Measurements from ENCODE around the gene ARVCF. TPM values are rescaled to one million over a fixed set of nuclear protein-coding genes. Genes with fewer than 3 reads are reported as not detected.

Gene ARVCF
- total and polyA plus RNA-seq, 2 donors (not counting 1 experiment from before 2014, with no cell fraction given) = 2.2 to 6.7 TPM

DNA sequence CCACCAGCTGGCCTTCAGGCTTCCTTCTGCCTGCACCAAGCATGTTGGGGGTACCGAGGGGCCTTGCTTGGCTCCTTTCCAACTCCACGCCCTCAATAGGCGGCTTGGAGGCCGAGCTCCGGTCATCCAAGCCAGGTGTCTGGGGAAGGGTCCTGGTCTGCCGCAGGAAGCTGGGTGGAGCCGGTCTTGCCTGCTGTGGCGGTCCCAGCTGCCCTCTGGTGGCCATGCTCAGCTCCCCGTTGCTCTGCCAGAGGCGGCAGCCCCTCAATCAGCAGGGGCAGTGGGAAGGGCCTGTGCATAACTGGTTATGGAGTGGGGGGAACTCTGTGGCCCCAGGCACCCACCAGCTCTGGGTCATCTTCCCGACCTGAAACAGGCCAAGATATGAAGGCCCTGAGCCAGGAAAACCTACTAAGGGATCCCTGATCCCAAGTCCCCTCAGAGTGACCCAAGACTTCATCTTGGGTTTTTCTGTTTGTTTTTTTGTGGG lies 3.2 kb downstream of the ARVCF start:
- no peak overlapping the region for H3K4me3 ChIP-seq (ENCODE audit: control extremely low read depth in 1 of 5, extremely low read depth in 1 of 5, insufficient read depth in 1 of 5, low read depth in 2 of 5, low read length in 4 of 5)
- H3K4me2 ChIP-seq (replicated peaks; ENCODE audit: low read depth, low read length, poor library complexity, severe bottlenecking) = no peak overlapping the region
- no peak for ATAC-seq (ENCODE audit: low read depth)
- WGBS (ENCODE audit: insufficient coverage) = 15% methylated on average over 11 of the region's 11 CpGs
- H3K4me1 ChIP-seq (ENCODE audit: control insufficient read depth in 2 of 2, insufficient read depth in 2 of 2, low read length in 2 of 2) = peaks cover 7 to 9% of the 10 kb centered on the region in 2 donors
- H3K36me3 ChIP-seq (replicated peaks in 1 of 2; ENCODE audit: control extremely low read depth in 1 of 2, control insufficient read depth in 1 of 2, extremely low read depth in 1 of 2, insufficient read depth in 2 of 2, low read length in 1 of 2) = no peaks in the 10 kb centered on the region
- no peak overlapping the region for H3K27ac ChIP-seq (ENCODE audit: low read length in 2 of 2)
- Mint-ChIP-seq H3K9me3 (ENCODE audit: insufficient read depth) (no peaks in the 10 kb centered on the region), H3K27ac (no peak overlapping the region), H3K4me3 (no peak overlapping the region), H3K4me1 (peaks cover 13% of the 10 kb centered on the region), H3K27me3 (no peaks in the 10 kb centered on the region)
- H3K9ac ChIP-seq (ENCODE audit: low read length) = no peak overlapping the region
- no peaks in the 10 kb centered on the region for H4K20me1 ChIP-seq (ENCODE audit: control insufficient read depth, insufficient read depth, low read length, poor library complexity, severe bottlenecking)
- peaks cover 8% of the 10 kb centered on the region for H3K79me2 ChIP-seq (ENCODE audit: control insufficient read depth, insufficient read depth, low read length)
- ChIA-PET POLR2A (no interaction called here), CTCF (interaction anchor here (0.6 to 4.8 kb wide), 15 partner anchors 8 to 283 kb away, joined by 3 to 65 read pairs (median 4); no protein-coding TSS in a partner anchor)
- TF ChIP-seq, protein P1, sequence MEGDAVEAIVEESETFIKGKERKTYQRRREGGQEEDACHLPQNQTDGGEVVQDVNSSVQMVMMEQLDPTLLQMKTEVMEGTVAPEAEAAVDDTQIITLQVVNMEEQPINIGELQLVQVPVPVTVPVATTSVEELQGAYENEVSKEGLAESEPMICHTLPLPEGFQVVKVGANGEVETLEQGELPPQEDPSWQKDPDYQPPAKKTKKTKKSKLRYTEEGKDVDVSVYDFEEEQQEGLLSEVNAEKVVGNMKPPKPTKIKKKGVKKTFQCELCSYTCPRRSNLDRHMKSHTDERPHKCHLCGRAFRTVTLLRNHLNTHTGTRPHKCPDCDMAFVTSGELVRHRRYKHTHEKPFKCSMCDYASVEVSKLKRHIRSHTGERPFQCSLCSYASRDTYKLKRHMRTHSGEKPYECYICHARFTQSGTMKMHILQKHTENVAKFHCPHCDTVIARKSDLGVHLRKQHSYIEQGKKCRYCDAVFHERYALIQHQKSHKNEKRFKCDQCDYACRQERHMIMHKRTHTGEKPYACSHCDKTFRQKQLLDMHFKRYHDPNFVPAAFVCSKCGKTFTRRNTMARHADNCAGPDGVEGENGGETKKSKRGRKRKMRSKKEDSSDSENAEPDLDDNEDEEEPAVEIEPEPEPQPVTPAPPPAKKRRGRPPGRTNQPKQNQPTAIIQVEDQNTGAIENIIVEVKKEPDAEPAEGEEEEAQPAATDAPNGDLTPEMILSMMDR (IDR thresholded peaks at IDR 0.05) = peak; percentile 33
- TF ChIP-seq EZH2 (IDR thresholded peaks at IDR 0.05; ENCODE audit: borderline replicate concordance, insufficient read depth, low read depth, low read length, poor library complexity, severe bottlenecking) = no peak
- intact Hi-C loops (cut with micrococcal nuclease) = no loop called here
- DNase-seq = peak; percentile 58
- peaks cover 0 to 22% (median 3%) of the 10 kb centered on the region in 4 experiments for H3K27me3 ChIP-seq (replicated peaks in 1 of 4; ENCODE audit: control extremely low read depth in 1 of 4, control insufficient read depth in 3 of 4, insufficient read depth in 4 of 4, low read length in 3 of 4)
- no peaks in the 10 kb centered on the region for H3K9me3 ChIP-seq (ENCODE audit: control extremely low read depth in 1 of 3, control insufficient read depth in 2 of 3, insufficient read depth in 1 of 3, low read length in 2 of 3)
- H2AFZ ChIP-seq (ENCODE audit: insufficient read depth, low read depth, low read length, poor library complexity, severe bottlenecking) = no peak overlapping the region

GRCh38 chr22:20012741-20013331 lies 3.8 kb downstream of the ARVCF start:
- Mint-ChIP-seq H3K27me3 (no peaks in the 10 kb centered on the region), H3K9me3 (ENCODE audit: insufficient read depth) (no peaks in the 10 kb centered on the region), H3K27ac (no peak overlapping the region), H3K4me1 (peaks cover 13% of the 10 kb centered on the region), H3K4me3 (no peak overlapping the region)
- Histone ChIP-seq H3K27ac (ENCODE audit: low read length in 2 of 2) (no peak overlapping the region), H3K9me3 (ENCODE audit: control extremely low read depth in 1 of 3, control insufficient read depth in 2 of 3, insufficient read depth in 1 of 3, low read length in 2 of 3) (no peaks in the 10 kb centered on the region), H3K36me3 (replicated peaks in 1 of 2; ENCODE audit: control extremely low read depth in 1 of 2, control insufficient read depth in 1 of 2, extremely low read depth in 1 of 2, insufficient read depth in 2 of 2, low read length in 1 of 2) (no peaks in the 10 kb centered on the region), H3K4me1 (ENCODE audit: control insufficient read depth in 2 of 2, insufficient read depth in 2 of 2, low read length in 2 of 2) (peaks cover 7 to 9% of the 10 kb centered on the region in 2 donors), H3K4me2 (replicated peaks; ENCODE audit: low read depth, low read length, poor library complexity, severe bottlenecking) (no peak overlapping the region), H2AFZ (ENCODE audit: insufficient read depth, low read depth, low read length, poor library complexity, severe bottlenecking) (no peak overlapping the region), H3K27me3 (replicated peaks in 1 of 4; ENCODE audit: control extremely low read depth in 1 of 4, control insufficient read depth in 3 of 4, insufficient read depth in 4 of 4, low read length in 3 of 4) (peaks cover 0 to 16% (median under 1%) of the 10 kb centered on the region in 4 experiments), H4K20me1 (ENCODE audit: control insufficient read depth, insufficient read depth, low read length, poor library complexity, severe bottlenecking) (no peaks in the 10 kb centered on the region), H3K4me3 (ENCODE audit: control extremely low read depth in 1 of 5, extremely low read depth in 1 of 5, insufficient read depth in 1 of 5, low read depth in 2 of 5, low read length in 4 of 5) (no peak overlapping the region), H3K79me2 (ENCODE audit: control insufficient read depth, insufficient read depth, low read length) (peaks cover 8% of the 10 kb centered on the region), H3K9ac (ENCODE audit: low read length) (no peak overlapping the region)
- DNase-seq = no peak
- 91% methylated on average over 10 of the region's 10 CpGs for WGBS (ENCODE audit: insufficient coverage)
- CTCF ChIA-PET = interaction anchor here (0.6 to 4.8 kb wide), 16 partner anchors 9 to 282 kb away, joined by 3 to 65 read pairs (median 4); no protein-coding TSS in a partner anchor
- intact Hi-C loops (cut with micrococcal nuclease) = no loop called here
- POLR2A ChIA-PET = no interaction called here
- no peak for TF ChIP-seq EZH2 (IDR thresholded peaks at IDR 0.05; ENCODE audit: borderline replicate concordance, insufficient read depth, low read depth, low read length, poor library complexity, severe bottlenecking)
- ATAC-seq (ENCODE audit: low read depth) = no peak

All from B cell (primary cell).